ENCODE results near the gene FLT3LG. TPM values are rescaled to one million over a fixed set of nuclear protein-coding genes. Genes with fewer than 3 reads are reported as not detected.

FLT3LG gene
- total RNA-seq, 2 donors from 2014 or later = 349 to 455 TPM

- H3K36me3 Mint-ChIP-seq (ENCODE audit: low read depth) = peaks cover 19% of the 10 kb centered on the region
- no peaks in the 10 kb centered on the region for H3K9me3 ChIP-seq (ENCODE audit: control insufficient read depth, low read length, poor library complexity, severe bottlenecking)
- peak; percentile 42 to 59 (median 47) for DNase-seq
- H3K27me3 Mint-ChIP-seq = no peaks in the 10 kb centered on the region
- H3K4me1 Mint-ChIP-seq = peaks cover 22% of the 10 kb centered on the region
- H3K4me3 Mint-ChIP-seq = peak overlapping the region; percentile 100
- peak; percentile 48 for ATAC-seq
- H3K27ac Mint-ChIP-seq = peak overlapping the region; percentile 96
Observed at GRCh38 chr19:49475995-49476880, 2.2 kb downstream of the FLT3LG start.

GRCh38 chr19:49479975-49480628 lies 6.1 kb downstream of the FLT3LG start:
- Mint-ChIP-seq H3K4me3 (peak overlapping the region; percentile 41), H3K27ac (peak overlapping the region; percentile 85), H3K4me1 (peaks cover 23% of the 10 kb centered on the region), H3K27me3 (no peaks in the 10 kb centered on the region), H3K36me3 (ENCODE audit: low read depth) (peaks cover 10% of the 10 kb centered on the region)
- ATAC-seq (no peak), DNase-seq (no peak)
- no peaks in the 10 kb centered on the region for H3K9me3 ChIP-seq (ENCODE audit: control insufficient read depth, low read length, poor library complexity, severe bottlenecking)

- peak overlapping the region; percentile 61 for H3K4me3 Mint-ChIP-seq
- H3K36me3 Mint-ChIP-seq (ENCODE audit: low read depth) = peaks cover 3% of the 10 kb centered on the region
- peaks cover 23% of the 10 kb centered on the region for H3K4me1 Mint-ChIP-seq
- peak overlapping the region; percentile 75 for H3K27ac Mint-ChIP-seq
- H3K9me3 ChIP-seq (ENCODE audit: control insufficient read depth, low read length, poor library complexity, severe bottlenecking) = no peaks in the 10 kb centered on the region
- H3K27me3 Mint-ChIP-seq = no peaks in the 10 kb centered on the region
- DNase-seq = no peak
- no peak for ATAC-seq
Observed at GRCh38 chr19:49481020-49481683, 7.1 kb downstream of the FLT3LG start.

GRCh38 chr19:49486232-49486631 lies 12.2 kb downstream of the FLT3LG start:
- H3K9me3 ChIP-seq (ENCODE audit: control insufficient read depth, low read length, poor library complexity, severe bottlenecking) = no peaks in the 10 kb centered on the region
- Mint-ChIP-seq H3K4me3 (peak overlapping the region; percentile 70), H3K36me3 (ENCODE audit: low read depth) (peaks cover 4% of the 10 kb centered on the region), H3K4me1 (peaks cover 43% of the 10 kb centered on the region), H3K27ac (peak overlapping the region; percentile 98), H3K27me3 (no peaks in the 10 kb centered on the region)
- DNase-seq (no peak), ATAC-seq (no peak)

- peaks cover 4% of the 10 kb centered on the region for H3K36me3 Mint-ChIP-seq (ENCODE audit: low read depth)
- peaks cover 42% of the 10 kb centered on the region for H3K4me1 Mint-ChIP-seq
- peak overlapping the region; percentile 98 for H3K27ac Mint-ChIP-seq
- peak overlapping the region; percentile 97 for H3K4me3 Mint-ChIP-seq
- H3K27me3 Mint-ChIP-seq = no peaks in the 10 kb centered on the region
- DNase-seq = no peak
- H3K9me3 ChIP-seq (ENCODE audit: control insufficient read depth, low read length, poor library complexity, severe bottlenecking) = no peaks in the 10 kb centered on the region
- no peak for ATAC-seq
Observed at GRCh38 chr19:49486710-49487276, 12.8 kb downstream of the FLT3LG start.

- peaks cover 44% of the 10 kb centered on the region for H3K4me1 Mint-ChIP-seq
Observed at GRCh38 chr19:49487277-49488045, 13.4 kb downstream of the FLT3LG start, which contains the start of gene RPL13A. RPL13A (plus strand) TSS chr19:49487608; CDS start chr19:49487630, 22 bp downstream.

GRCh38 chr19:49488046-49488862 lies 14.2 kb downstream of the FLT3LG start:
- H3K4me1 Mint-ChIP-seq = peaks cover 51% of the 10 kb centered on the region
- no peak for DNase-seq

More at GRCh38 chr19:49487277-49488045, 13.4 kb downstream of the FLT3LG start, which contains the start of gene RPL13A:
- H3K9me3 ChIP-seq (ENCODE audit: control insufficient read depth, low read length, poor library complexity, severe bottlenecking) = no peaks in the 10 kb centered on the region
- Mint-ChIP-seq H3K36me3 (ENCODE audit: low read depth) (peaks cover 4% of the 10 kb centered on the region), H3K27ac (peak within 1 kb of the TSS; percentile 98), H3K4me3 (peak within 1 kb of the TSS; percentile 97), H3K27me3 (no peaks in the 10 kb centered on the region)
- ATAC-seq (peak; percentile 89), DNase-seq (peak; percentile 98)

GRCh38 chr19:49488863-49489537 lies 15.0 kb downstream of the FLT3LG start:
- Mint-ChIP-seq H3K27me3 (no peaks in the 10 kb centered on the region), H3K4me1 (peaks cover 49% of the 10 kb centered on the region), H3K4me3 (peak overlapping the region; percentile 97), H3K27ac (peak overlapping the region; percentile 98), H3K36me3 (ENCODE audit: low read depth) (peaks cover 7% of the 10 kb centered on the region)
- DNase-seq (no peak), ATAC-seq (no peak)
- H3K9me3 ChIP-seq (ENCODE audit: control insufficient read depth, low read length, poor library complexity, severe bottlenecking) = no peaks in the 10 kb centered on the region

More at GRCh38 chr19:49488046-49488862, 14.2 kb downstream of the FLT3LG start:
- H3K4me3 Mint-ChIP-seq = peak overlapping the region; percentile 97
- no peaks in the 10 kb centered on the region for H3K27me3 Mint-ChIP-seq
- H3K9me3 ChIP-seq (ENCODE audit: control insufficient read depth, low read length, poor library complexity, severe bottlenecking) = no peaks in the 10 kb centered on the region
- H3K27ac Mint-ChIP-seq = peak overlapping the region; percentile 98
- ATAC-seq = no peak
- H3K36me3 Mint-ChIP-seq (ENCODE audit: low read depth) = peaks cover 7% of the 10 kb centered on the region

GRCh38 chr19:49489601-49490167 lies 15.7 kb downstream of the FLT3LG start:
- Mint-ChIP-seq H3K4me3 (peak overlapping the region; percentile 97), H3K27me3 (no peaks in the 10 kb centered on the region), H3K27ac (peak overlapping the region; percentile 98), H3K36me3 (ENCODE audit: low read depth) (peaks cover 7% of the 10 kb centered on the region), H3K4me1 (peaks cover 49% of the 10 kb centered on the region)
- ATAC-seq (no peak), DNase-seq (peak in 1 of 3 donors; percentile 21)
- no peaks in the 10 kb centered on the region for H3K9me3 ChIP-seq (ENCODE audit: control insufficient read depth, low read length, poor library complexity, severe bottlenecking)

GRCh38 chr19:49490287-49491029 lies 16.4 kb downstream of the FLT3LG start:
- Mint-ChIP-seq H3K4me1 (peaks cover 48% of the 10 kb centered on the region), H3K36me3 (ENCODE audit: low read depth) (peaks cover 7% of the 10 kb centered on the region)
- no peak for DNase-seq

More at GRCh38 chr19:49490287-49491029, 16.4 kb downstream of the FLT3LG start:
- H3K27ac Mint-ChIP-seq = peak overlapping the region; percentile 98
- H3K9me3 ChIP-seq (ENCODE audit: control insufficient read depth, low read length, poor library complexity, severe bottlenecking) = no peaks in the 10 kb centered on the region
- ATAC-seq = no peak
- peak overlapping the region; percentile 97 for H3K4me3 Mint-ChIP-seq
- no peaks in the 10 kb centered on the region for H3K27me3 Mint-ChIP-seq

Data from T-helper 17 cell (primary cell).